SK-N-DZ (cell line): ENCODE results near the gene AMDHD2.

Experiments
- DNase-seq: peaks from one replicate; pipeline ENCODE4 v3.0.0-alpha.2; 2015; ENCODE audit warnings: low spot score

Gene AMDHD2

DNA sequence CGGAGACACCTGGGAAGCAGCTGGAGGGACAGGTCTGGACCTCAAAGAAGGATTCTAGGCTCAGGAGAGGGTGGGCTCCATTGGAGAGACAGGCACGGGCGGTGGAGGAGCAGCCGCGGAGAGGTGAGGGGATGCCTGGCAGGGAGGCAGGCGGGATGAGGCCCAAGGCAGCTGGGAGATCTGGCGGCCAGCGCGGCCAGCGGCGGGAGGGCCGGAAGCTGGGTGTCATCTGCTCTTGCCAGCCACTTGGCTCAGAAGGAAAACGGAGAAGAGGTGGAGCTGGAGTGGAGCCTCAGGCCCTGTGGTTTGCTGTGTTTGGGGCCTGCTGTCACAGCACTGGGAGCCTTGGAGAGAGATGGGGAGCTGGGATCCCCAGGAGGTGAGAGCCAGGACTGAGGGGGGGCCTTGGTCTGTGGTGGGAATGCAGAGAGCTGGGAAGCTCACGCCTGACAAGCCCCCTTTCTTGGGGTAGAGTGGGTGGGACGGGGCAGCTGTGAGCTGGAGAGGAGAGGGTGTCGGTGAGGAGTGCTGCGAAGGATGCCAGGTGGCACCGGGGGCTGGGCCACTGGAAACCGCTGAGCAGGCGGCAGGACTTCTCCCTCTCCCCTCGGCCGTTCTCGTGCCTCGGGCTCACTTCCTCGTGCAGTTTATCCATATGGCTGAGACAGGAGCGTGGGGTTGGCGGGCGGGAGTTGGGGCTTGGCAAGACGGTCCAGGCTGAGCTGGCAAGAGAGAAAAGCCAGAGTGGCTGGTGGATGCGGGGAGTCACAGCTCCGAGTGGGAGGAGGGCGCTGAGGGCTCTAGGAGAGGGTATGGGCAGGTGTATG is 37.2 kb upstream of the AMDHD2 start:
- peak; percentile 64 for DNase-seq

DNA sequence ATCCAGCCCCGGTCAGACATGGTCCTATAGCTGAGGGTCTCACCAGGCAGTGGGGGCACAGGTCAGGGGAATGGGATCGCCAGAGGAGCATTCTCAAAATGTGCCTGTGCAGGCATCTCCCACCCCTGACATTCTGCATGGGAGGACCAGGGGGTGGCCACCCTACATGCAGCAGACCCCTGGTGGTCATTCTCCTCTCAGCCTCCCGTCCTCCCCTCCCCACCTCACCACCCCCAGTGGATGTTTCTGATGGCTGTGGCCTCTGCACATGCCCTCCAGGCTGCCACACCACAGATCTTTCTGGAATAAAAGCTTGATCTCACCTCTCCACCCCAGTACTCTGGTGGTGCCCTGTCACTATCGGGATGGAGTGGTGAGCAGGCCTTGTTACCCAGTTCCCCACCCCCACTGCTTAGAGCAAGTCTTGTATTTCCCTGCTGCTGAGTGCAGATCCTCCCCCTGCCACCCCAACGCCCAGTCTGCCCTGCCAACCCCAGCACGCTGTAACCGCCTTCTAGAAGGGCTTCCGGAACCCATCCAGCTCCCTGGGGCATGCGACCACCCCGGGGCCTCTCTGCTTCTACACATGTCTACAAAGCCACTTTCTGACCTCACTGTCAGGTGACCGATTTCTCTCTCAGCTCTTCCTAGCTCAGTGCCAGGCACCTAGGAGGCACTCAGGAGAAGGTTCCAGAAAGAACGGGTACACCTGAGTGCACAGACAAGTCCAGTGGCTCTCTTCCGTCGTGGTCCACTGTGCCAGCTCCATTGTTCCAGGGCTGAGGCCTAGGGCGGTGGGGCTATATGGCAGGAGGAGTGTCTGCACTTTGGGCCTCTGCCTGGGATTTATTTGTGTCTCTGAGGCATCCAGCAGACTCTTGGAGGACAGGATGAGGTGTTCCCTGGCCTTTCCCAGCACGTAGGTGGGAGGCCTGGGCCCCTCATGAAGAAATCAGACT is 36.0 kb upstream of the AMDHD2 start:
- no peak for DNase-seq

DNA sequence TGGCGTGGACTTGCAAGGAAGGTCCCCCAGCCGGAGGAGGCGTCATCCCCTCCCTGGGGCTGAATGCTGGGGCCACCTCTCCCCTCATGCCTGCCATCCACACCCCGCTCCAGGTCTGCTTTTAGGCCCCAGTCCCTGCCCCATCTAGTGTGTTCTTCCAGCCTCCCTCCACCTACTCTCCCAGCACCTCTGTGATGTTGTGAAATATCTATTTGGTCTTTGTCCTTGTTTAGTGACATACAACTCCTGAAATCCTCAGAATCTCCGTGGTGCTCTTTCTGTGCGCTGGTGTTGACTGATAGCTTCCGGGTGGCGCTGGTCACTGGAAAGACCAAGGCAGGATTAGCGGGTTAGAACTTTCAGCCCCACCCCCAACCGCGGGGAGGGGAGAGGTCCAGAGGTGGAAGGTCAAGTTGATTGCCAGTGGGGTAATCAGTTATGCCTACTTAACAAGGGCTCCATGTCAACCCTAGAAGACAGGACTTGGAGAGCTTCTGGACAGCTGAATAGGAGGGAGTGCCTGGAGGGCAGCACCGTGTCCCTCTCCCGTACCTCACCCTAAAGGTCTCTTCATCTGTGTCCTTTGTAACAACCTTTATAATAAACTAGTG is 35.2 kb upstream of the AMDHD2 start:
- DNase-seq, result no peak

- DNase-seq, result no peak
Observed at GRCh38 chr16:2485811-2486507, 34.2 kb upstream of the AMDHD2 start.

- DNase-seq, result no peak
Observed at GRCh38 chr16:2486645-2487516, 33.3 kb upstream of the AMDHD2 start.

GRCh38 chr16:2487517-2487842 is 32.7 kb upstream of the AMDHD2 start:
- DNase-seq, result no peak

DNA sequence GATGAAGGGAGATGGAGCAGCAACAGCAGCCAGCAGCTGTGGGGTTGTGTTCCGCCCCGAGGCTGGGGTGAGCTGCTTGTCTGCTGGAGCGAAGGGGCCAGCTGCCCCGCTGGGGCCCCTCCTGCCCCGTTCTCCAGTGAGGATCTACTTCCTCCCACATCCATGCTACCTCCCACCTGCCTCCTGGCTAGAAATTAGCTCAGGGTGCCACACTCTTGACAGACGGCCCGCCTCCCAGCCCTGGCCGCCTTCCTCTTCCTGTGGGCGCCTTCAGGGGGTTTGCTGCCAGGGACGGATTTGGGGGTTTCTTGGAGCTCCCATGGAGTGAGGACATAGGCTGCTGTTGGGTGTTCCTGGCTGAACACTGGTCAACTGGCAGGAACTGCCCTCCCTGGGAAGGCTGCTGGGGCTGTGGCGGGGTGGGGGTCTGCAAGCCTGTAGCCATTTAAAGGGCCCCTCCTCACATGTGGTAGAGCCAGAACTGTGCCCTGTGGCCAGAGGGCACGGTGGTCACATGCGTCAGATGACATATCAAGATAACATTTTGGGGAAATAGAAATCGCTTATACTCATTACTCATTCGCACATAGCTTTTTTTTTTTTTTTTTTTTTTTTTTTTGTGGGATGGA is 32.2 kb upstream of the AMDHD2 start:
- DNase-seq, result no peak

- no peak for DNase-seq
Observed at GRCh38 chr16:2489581-2489980, 30.6 kb upstream of the AMDHD2 start.

DNA sequence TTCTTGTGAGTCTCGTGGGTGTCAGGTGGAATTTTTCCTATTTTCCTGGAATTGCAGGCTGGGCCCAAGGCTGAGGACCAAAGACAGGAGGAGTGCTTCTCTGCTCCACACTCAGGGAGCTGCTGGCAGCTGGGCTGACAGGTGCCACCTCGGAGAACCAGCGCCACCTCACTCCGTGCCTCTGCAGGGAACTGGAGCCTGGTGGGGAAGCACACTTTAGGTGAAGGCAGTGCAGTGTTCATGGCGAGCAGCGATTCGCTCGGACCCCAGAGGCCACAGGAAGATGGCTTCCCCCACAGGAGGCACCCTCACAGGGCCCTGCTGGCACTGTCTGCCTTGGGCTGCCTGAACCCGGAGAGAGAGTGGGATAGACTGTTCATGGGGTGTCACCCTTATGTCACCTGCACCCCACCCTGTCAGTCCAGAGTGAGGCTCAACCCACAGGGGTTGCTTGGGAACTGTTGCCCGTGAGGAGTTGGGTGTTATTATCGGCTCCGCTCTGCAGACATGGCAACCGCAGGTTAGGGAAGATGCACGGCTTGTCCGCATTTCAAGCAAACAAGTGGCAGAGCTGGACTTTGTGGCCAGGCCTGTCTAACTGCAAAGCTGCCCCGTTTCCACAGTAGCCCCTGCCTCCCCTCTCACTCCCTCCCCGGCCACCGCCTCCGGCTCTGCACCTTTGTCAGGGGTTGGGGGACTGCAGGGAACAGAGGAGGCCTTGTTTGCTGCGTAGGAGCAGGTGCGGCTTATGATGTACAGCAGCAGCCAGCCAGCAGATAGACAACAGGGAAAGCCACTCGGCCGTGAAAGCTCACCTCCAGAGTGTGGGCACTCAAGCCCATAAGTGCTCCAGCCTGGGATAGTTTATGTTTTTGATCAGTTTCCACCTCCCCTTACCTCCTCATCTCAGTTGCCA is 29.7 kb upstream of the AMDHD2 start:
- DNase-seq, result no peak

GRCh38 chr16:2492292-2492691 is 27.9 kb upstream of the AMDHD2 start:
- no peak for DNase-seq

DNA sequence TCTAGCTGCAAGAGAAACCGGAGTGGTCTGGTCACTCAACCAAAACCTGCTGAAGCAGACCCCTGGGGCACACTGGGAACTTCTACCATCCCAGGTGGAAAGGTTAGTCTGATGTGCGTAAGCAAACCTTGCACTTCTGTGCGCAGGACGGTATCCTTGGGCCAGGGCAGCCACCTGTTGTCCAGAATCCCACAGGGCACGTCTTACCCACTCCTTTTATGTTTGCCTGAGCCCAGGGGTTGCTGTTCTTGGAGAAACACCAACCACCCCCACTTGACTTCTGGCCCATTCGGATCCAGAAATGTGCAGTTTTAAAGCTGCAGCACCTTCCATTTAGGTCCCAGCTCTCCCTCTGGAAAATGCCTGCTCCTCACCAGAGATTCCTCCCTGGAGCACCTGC is 26.6 kb upstream of the AMDHD2 start:
- DNase-seq, result no peak

DNA sequence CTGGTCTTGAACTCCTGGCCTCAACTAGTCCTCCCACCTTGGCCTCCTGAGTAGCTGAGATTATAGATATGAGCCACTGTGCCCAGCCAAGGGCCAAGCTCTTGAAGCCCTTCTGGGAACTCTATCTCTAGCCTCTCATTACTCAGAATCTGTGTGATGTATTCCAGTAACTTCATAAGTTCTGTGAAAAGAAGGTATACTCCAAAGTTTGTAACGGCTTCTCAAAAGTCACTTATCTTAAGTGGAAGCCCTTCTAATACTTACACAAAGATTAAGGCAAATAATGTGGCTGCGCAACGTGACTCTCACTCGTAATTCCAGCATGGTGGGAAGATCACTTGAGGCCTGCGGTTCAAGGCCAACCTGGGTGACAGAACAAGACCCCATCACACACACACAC is 25.6 kb upstream of the AMDHD2 start:
- DNase-seq, result no peak

DNA sequence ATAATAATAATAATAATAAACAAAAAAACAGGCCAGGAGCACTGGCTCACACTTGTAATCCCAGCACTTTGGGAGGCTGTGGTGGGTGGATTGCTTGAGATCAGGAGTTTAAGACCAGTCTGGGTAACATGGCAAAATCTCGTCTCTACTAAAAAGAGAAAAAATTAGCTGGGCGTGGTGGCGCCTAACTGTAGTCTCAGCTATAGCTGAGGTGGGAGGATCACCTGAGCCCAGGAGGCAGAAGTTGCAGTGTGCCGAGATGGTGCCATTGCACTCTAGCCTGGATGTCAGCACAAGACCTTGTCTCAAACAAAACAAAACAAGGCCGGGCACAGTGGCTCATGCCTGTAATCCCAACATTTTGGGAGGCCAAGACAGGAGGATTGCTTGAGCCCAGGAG is 25.1 kb upstream of the AMDHD2 start:
- no peak for DNase-seq

DNA sequence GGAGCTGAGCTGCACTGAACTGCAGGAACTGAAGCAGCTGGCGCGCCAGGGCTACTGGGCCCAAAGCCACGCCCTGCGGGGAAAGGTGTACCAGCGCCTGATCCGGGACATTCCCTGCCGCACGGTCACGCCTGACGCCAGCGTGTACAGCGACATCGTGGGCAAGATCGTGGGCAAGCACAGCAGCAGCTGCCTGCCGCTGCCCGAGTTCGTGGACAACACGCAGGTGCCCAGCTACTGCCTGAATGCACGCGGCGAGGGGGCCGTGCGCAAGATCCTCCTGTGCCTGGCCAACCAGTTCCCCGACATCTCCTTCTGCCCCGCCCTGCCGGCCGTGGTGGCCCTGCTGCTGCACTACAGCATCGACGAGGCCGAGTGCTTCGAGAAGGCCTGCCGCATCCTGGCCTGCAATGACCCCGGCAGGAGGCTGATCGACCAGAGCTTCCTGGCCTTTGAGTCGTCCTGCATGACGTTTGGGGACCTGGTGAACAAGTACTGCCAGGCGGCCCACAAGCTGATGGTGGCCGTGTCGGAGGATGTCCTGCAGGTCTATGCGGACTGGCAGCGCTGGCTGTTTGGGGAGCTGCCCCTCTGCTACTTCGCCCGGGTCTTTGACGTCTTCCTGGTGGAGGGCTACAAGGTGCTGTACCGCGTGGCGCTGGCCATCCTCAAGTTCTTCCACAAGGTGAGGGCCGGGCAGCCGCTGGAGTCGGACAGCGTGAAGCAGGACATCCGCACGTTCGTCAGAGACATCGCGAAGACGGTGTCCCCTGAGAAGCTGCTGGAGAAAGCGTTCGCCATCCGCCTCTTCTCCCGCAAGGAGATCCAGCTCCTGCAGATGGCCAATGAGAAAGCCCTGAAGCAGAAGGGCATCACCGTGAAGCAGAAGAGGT is 23.7 kb upstream of the AMDHD2 start:
- no peak for DNase-seq

DNA sequence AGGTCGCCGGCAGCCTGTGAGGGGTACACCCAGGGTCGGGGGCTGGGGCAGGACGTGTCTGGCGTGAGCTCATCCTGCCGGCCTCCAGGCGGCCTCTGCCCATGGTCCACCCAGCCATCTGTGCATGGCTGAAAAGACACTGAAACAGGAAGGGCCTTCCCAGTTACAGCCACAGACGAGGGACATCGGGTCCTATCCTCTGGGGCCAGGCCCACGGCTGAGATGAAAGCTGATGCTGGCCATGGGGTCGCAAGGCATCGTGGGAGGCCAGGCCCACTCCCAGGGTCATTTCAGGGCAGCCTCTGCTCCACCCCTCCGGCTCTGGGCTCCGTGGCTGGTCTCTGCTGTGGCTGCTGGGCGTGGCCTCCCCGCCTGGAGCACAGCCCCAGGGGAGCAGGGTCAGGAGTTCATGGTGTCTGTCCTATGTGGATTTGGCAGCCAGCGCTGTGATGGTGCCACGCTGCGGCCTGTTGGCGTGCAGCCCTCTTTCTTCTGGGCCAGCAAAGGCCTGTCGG is 23.0 kb upstream of the AMDHD2 start:
- peak; percentile 98 for DNase-seq

- no peak for DNase-seq
Observed at GRCh38 chr16:2497695-2498484, 22.3 kb upstream of the AMDHD2 start.
